GM19452 (cell line): ENCODE results near the gene ZSCAN23.
A peak's percentile ranks its signal among the peaks of the same experiment; 100 is the strongest.
"Not testable (repeated sequence)": the region's sequence is repeated elsewhere in the genome, so short reads cannot be mapped to it uniquely, and the experiment has no call there.

Source experiments
- ATAC-seq: cut with Tn5 transposase; IDR thresholded peaks from one replicate; pipeline ENCODE4 v1.9.1; 2021; ENCODE audit not compliant: unreplicated experiment

Gene ZSCAN23

DNA sequence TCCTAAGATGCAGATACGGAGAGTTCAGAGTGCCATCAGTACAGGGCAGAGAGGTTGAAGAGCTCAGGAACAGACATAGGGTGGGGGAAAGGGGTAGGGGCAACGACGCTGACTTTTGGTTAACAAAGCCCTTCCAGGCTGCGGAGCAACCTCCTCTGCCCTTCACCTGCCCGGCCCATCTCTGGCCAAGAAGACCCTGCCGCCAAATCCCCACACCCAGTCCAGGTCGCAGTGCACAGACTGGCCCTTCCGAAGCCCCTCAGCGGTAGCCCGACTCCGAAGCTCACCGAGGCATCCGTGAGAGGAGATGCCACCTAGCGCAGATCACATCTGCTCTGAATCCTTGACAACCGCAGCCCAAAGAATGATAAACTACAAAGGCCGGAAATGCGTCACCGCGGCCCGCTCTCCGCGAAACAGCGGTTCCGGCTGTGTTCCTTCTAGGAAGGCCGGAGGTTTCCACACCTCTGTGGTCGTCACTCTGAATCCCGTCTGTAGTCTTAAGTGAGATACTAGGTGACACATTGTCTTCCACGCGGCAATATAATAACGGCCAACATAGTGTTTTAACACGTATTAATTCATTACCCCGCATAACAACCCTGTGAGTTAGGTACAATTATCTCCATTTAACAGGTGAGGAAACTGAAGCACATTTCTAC is at the start of gene ZSCAN23:
Gene ZSCAN23 (minus strand): TSS at position 380 of the 662 bp plus-strand sequence. CDS start 7,225 bp downstream, outside the sequence.
- ATAC-seq, result peak; percentile 80

DNA sequence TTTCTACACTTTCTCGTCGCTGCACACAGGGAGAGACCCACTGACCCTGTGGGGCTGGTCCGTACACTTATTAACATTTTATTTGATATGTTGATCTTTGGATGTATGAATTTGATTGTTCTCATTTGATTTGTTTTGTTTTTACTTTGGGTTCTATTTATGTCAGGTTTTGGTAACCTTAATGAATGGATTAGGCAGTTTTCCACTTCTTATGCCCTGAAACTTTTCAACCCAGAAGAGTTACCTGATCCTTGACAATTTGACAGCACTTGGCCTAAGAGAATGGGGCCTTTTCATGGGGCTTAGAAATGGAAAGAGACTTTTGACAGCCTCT is 48.7 kb upstream of the ZSCAN23 start:
- no peak for ATAC-seq

DNA sequence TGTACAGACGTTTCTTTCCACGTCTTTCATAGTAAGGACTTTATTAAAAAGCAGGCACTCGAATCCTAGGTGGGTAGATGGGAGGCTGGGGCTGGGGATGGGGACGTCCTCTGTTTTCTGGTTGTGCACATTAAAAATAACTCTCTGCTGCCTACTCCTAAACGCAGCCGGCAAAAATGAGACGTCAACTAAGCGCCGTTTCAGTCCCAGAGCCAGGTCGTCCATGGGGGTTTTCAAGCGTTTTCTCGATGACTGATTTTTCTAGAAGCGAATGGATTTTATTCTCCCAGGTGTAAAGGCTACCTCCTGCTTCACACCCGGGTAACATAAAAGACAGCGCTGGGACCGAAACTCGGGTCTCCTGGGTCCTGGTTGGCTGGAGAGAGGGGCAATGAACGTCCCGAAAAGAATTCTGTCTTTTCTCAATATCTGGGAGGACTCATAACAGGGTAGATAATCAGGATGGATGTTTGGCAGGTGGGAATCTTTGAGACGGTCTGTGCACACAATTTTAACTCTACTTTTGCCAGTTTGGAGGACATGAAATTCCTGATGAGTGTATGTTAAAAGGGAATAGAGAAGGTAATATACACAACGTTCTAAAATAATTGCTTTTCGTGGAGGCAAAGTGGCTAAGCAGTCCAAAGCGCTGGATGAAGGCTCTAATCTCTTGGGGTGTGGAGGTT is 47.1 kb upstream of the ZSCAN23 start:
- no peak for ATAC-seq

DNA sequence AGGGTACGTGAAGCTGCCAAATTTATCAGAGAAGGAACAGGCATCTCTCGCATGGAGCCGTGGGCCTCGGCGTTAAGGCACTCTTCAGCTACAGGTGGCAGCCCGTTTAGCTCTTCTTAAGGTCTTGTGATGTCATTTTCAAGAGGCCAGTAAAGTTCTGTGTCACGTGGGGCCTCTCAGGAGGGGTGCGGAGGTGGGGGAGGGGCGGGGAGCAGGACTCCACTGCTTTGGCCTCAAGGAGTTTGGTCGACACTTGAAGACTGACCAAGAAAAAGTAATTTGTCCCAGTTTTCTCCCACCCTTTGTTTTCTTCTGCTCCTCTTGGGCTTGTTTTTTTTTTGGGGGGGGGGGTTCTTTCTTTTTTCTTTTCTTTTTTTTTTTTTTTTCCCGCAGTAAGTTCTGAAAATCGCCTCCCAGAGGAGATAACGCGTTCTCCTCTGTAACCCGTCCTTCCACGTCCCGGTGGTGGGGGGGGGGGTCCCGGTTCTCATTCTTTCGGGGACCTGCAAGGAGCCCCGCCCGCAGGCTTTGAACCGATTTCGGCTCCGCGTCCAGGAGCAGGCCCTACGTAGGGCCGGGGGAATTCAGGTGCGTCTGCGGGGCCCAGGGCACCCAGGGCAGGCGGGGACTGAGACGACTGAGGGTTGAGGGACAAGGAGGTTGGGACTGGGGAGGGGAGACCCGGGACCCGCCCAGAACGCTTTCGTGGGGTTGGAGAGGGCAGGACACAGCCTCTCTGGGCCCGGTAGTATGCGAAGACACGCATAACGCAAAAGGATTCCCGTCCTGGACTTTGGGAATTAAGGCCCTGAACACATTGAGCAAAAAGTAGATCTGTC is 46.3 kb upstream of the ZSCAN23 start:
- ATAC-seq, result no peak

DNA sequence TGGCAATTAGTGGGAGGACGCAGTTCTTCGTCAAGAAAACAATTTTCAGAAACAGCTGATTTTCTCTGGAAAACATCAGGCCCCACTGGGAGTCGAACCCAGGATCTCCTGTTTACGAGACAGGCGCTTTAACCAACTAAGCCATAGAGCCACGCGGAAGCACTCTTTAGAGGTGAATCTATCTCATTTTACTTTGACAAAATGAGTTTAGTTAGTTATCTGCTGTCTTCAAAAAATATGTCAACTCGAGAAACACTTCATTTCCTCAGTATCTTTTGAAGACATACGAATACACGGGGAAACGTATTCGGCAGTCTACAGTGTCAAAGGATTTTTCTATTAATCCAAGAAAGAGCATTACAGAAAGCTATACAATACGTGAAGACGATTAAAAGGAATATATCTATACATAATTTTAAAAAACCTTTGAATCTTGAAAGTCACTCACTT is 45.6 kb upstream of the ZSCAN23 start:
- no peak for ATAC-seq

DNA sequence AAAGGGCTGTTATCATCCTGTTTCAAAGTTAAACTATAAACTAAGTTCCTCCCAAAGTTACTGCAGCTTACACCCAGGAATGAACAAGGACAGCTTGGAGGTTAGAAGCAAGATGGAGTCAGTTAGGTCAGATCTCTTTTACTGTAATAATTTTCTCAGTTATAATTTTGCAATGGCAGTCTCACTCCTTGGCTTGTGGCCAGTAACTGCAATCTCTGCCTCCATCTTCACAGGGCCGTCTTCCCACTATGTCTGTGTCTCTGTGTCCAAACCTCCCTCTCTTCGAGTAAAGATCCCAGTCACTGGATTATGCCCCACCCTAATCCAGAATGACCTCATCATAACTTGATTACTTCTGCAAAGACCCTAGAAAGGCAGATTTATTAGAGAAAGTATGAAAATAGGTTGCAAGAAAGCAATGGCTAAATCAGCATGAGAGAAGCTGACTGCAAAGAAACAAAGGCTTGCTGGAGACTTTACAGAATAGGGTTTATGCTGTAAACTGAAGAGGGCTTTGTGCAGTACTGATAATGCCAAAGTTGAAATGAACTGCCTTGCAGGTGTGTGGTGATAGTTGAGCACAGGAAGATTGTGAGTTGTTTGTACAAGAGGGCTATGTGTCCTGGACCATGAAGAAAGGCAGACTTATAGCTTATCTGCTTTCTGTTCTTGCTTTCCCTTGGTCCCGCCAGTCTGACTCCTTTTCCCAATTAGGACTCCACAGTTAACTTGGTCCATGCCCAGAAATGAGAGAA is 43.9 kb upstream of the ZSCAN23 start:
- ATAC-seq, result no peak

DNA sequence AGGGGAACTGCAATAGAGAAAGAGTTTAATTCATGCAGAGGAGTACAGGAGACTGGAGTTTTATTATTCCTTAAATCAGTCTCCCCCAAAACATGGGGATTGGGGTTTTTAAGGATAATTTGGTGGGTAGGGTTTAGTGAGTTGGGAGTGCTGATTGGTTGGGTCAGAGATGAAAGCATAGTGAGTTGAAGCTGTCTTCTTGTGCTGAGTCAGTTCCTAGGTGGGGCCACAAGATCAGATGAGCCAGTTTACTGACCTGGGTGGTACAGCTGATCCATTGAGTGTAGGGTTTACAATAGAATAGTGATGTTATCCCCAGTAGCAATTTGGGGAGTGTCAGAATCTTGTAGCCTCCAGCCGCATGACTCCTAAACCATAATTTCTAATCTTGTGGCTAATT is 43.2 kb upstream of the ZSCAN23 start:
- no peak for ATAC-seq

DNA sequence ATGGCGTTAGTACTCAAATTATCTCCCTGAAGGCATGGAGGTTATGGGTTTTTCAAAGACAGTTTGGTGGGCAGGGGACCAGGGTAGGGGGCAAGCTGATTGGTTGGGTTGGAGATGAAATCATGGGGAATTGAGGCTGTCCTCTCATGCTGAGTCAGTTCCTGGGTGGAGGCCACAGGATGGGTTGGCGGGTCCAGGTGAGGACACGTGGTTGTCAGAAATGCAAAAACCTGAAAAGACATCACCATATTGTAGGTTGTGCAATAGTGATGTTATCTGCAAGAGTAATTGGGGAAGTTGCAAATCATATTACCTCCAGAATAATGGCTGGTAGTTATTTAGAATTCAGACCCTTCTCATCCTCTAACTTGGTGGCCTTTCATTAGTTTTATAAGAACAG is 42.2 kb upstream of the ZSCAN23 start:
- ATAC-seq, result no peak

DNA sequence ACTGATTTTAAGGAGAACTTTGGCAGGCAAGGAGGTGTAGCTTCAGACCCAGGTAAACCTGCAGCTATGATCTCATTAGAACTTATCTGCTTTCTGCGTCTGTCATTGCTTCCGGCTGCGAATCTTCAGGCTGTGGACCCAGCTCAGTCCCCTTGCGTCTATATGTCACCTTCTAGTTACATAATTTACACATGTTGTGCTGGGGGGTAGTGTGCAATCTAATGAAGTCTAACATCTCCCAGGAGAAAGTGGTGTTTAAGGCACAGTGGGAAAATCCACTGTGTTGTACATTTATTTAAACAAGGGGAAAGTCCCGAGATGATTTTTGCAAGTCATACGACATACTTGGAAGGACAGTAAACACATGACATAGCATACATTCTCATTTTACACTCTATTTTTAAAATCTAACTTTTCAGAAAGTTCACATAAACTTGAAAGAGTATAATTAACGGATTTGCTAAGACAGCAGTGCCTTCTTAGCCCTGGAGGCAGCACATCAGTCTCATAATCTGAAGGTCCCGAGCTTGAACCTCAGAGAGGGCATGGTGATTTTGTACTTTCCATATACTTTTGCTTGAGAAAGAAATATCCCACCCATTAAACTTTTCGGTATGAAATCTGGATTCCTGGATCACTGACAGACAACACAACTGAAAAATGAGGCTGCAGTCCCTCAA is 37.1 kb upstream of the ZSCAN23 start:
- no peak for ATAC-seq

DNA sequence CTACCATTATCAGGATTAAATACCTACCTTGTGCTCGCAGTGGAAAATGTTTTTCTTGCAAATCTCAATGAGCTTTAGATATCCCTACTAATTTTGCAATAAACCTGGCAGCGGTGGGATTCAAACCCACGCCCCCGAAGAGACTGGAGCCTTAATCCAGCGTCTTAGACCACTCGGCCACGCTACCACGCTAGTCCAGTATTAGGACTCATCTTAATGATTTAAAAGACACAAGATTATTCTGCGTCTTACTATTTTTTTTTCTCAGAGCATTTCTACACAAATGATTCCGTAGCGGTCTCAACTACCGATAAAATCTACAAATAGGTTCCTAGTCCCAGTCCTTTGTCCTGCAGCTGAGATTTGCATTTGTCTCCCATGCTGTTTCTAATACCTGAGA is 35.2 kb upstream of the ZSCAN23 start:
- ATAC-seq, result no peak

DNA sequence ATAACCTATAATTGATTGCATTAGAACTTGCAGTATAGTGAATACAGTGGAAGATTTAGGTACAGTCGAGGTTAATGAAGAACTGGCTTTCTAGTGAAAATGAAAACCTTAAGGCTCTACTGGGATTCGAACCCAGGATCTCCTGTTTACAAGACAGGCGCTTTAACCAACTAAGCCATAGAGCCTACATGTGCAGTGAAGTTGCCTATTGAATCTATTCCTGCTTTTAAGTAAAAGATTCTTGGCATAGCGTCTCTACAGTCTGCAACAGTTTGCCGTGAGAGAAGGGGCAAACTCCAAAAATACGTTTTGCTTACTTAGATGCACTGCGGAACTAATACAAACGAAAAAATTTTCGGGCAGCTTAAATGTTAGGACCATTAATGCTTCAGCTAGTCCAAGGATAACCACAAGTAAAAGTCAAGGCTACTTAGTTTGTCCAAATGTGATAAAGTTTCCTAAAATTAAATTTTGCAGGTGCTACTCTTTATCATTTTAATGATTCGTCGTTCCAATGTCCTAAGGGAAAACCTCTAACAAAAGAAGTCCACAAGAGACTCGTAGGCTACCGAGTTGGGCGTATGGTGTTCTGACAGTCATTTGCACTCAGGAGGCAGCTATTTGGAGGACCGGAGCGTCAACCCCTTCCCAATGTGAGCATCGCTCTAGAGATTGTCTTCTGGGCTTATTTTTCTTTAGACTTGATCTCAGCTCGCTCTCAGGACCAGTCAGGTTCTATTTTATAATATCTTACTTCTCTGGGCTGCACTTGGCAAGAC is 31.3 kb upstream of the ZSCAN23 start:
- ATAC-seq, result no peak

DNA sequence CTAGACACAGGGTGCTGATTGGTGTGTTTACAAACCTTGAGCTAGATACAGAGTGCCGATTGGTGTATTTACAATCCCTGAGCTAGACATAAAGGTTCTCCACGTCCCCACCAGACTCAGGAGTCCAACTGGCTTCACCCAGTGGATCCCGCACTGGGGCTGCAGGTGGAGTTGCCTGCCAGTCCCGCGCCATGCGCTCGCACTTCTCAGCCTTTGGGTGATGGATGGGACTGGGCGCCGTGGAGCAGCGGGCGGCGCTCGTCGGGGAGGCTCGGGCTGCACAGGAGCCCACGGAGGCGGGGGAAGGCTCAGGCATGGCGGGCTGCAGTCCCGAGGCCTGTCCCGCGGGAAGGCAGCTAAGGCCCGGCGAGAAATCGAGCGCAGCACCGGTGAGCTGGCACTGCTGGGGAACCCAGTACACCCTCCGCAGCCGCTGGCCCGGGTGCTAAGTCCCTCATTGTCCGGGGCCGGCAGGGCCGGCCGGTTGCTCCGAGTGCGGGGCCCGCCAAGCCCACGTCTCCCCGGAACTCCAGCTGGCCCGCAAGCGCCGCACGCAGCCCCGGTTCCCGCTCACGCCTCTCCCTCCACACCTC is 26.0 kb upstream of the ZSCAN23 start:
- not testable (repeated sequence) for ATAC-seq

DNA sequence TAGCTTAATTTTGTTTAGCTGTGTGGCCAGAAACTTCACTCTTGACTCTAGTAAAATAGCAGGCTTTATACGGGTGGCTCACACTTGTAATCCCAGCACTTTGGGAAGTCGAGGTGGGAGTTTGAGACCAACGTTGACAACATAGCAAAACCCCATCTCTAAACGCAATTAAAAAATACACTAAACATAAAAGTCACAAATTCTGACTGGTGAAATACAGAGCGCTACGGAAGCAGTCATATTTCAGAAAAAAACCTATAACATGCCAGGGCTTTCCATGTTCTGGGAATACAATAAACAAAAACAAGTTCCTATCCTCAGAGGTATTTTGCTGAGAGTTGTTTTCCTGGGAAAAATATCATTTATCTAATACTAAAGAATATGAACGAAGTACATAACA is 24.8 kb upstream of the ZSCAN23 start:
- ATAC-seq, result no peak

DNA sequence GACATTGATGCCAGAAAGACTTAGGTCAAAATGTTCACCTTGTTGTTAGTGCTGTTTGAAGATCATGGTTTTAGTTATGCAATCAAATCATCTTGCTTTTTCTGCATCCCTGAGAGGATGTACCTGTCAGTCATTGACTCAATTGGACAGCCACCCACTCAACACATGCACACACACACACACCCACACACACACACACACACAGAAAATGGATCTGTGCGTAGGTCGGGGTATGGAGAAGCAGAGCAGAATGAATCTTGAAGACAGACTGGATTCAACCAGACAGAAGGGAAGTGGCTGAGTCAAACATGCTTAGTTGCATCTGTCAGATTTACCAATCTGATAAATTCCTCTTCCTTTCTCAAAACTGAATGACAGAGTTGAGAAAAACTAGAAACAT is 19.1 kb upstream of the ZSCAN23 start:
- ATAC-seq, result no peak

DNA sequence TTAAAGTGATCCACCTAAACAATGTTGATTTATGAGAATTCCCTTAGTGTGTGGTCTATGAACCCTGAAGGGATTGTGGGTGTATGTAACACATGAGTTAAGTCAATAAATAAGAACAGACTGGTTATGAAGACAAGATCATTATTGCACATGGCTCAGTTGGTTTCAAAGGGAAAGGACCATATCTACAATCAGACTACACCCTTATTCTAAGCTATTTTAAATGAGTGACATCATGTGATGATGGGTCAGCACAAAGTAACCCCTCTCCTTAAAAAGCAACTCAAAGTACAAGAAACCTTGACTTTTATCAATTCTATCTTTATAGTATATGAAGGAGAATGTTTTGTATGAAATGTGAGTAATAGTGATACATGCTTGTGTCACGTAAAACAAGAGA is 15.3 kb upstream of the ZSCAN23 start:
- ATAC-seq, result no peak

DNA sequence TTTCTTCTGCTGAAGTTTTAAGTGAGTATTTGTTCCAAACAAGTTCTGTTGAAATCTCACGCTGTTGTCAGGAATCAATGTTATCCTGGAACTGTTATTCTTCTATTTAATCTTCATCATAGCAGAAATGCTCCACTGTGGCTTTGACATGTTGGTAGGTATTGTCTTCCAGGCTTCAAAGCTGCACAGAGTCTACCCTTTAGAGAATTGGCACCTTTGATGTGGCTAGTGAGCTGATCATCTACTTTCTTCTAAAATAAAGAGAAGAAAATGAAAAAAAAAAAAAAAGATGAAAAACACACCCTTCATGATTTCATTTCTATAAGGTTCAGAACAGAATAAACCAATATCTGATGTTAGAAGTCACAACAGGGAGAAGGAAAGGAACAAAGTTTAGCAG is 5.8 kb upstream of the ZSCAN23 start:
- no peak for ATAC-seq

DNA sequence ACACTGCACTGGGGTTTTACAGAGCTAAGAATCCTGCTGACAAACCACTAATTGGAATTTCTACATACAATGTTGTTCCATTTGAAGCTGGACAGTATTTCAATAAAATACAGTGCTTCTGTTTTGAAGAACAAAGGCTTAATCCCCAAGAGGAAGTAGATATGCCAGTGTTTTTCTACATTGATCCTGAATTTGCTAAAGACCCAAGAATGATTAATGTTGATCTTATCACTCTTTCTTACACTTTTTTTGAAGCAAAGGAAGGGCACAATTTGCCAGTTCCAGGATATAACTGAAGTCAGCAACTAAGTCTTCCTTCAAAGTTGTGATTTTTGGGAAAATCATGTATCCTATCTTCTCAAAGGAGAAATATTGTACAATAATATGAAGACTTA is 4.2 kb upstream of the ZSCAN23 start:
- ATAC-seq, result not testable (repeated sequence)

DNA sequence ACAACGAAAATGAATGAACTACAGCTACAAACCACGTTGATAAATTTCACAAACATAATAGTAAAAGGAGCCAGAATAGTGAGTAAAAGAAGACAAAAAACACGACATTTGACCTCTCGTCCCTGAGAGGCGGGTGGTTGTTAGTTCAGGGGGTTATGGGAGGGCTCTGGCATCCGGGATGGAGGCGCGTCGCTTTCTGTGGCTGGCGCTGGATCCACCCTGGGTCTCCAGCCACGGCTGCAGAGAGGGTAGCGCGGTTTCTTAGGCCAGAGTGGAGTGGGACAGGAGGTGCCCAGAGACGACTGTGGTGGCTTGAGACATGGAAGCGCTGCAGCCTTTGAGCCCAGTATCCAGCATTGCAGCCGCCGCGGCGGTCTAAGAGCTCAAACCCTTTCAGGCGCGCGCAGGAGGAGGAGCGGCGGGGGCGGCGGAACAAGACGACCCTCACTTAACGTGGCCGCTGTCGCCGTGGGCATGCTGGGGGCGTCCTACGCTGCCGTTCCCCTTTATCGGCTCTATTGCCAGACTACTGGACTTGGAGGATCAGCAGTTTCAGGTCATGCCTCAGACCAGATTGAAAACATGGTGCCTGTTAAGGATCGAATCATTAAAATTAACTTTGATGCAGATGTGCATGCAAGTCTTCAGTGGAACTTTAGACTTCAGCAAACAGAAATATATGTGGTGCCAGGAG is 3.7 kb upstream of the ZSCAN23 start:
- ATAC-seq, result no peak

DNA sequence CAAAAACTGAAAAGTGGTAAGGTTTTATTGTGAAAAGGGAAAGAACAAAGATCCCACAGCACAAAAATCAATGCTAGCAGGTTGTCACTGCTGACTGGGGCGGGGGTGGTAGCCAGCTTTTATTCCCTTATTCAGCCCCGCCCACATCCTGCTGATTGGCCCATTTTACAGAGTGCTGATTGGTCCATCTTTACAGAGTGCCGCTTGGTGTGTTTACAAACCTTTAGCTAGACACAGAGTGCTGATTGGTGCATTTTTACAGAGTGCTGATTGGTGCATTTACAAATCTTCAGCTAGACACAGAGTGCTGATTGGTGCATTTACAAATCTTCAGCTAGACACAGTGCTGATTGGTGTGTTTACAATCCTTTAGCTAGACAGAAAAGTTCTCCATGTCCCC is 1.5 kb upstream of the ZSCAN23 start:
- ATAC-seq, result not testable (repeated sequence)
